IMR-90 (cell line): Measurements from ENCODE around the gene ZNF407.

Experiments
- CEBPB ChIP-seq: IDR thresholded peaks from 2 replicates; pipeline ENCODE4 v1.6.1; 2012; ENCODE audit warnings: low read depth, low read length, improper control_type of control experiment
- CTCF ChIP-seq: conservative IDR thresholded peaks from 2 replicates; pipeline ENCODE4 v1.5.1; 2012; ENCODE audit warnings: mild to moderate bottlenecking, low read depth, low read length, improper control_type of control experiment
- ELK1 ChIP-seq: fragments of 150-350 bp; IDR thresholded peaks from 2 replicates; pipeline ENCODE4 v1.6.1; 2016; ENCODE audit warnings: low read depth, mild to moderate bottlenecking, low read length, moderate library complexity, borderline replicate concordance
- FOS ChIP-seq: fragments of 150-350 bp; IDR thresholded peaks from 2 replicates; pipeline ENCODE4 v1.6.1; 2016; ENCODE audit warnings: low read depth, low read length

GRCh38 chr18:74937291-74937690, 339.6 kb downstream of the ZNF407 start:
- no peak for TF ChIP-seq ELK1
- no peak for TF ChIP-seq CEBPB
- no peak for TF ChIP-seq CTCF
- no peak for TF ChIP-seq FOS
